Measurements from ENCODE around the gene SCMH1.
A peak's percentile ranks its signal among the peaks of the same experiment; 100 is the strongest.
"Not testable (repeated sequence)": the region's sequence is repeated elsewhere in the genome, so short reads cannot be mapped to it uniquely, and the experiment has no call there.

SCMH1 gene

GRCh38 chr1:41241749-41242341 is at the start of gene SCMH1:
SCMH1 (minus strand) TSS chr1:41242306; CDS start chr1:41186133, 56,173 bp downstream.
- peak; percentile 12 to 25 for DNase-seq (ENCODE audit: low read depth in 2 of 2)

GRCh38 chr1:41291195-41291594 is 49.1 kb upstream of the SCMH1 start:
- DNase-seq (ENCODE audit: low read depth in 2 of 2), result no peak

- no peak for DNase-seq (ENCODE audit: low read depth in 2 of 2)
Measured at GRCh38 chr1:41289196-41289595, 47.1 kb upstream of the SCMH1 start.

GRCh38 chr1:41286992-41287391 is 44.9 kb upstream of the SCMH1 start:
- DNase-seq (ENCODE audit: low read depth in 2 of 2), result no peak

- DNase-seq (ENCODE audit: low read depth in 2 of 2), result no peak
Measured at GRCh38 chr1:41286486-41286885, 44.4 kb upstream of the SCMH1 start.

- no peak for DNase-seq (ENCODE audit: low read depth in 2 of 2)
Measured at GRCh38 chr1:41285818-41286217, 43.7 kb upstream of the SCMH1 start.

GRCh38 chr1:41284121-41284520 is 42.0 kb upstream of the SCMH1 start:
- no peak for DNase-seq (ENCODE audit: low read depth in 2 of 2)

- no peak for DNase-seq (ENCODE audit: low read depth in 2 of 2)
Measured at GRCh38 chr1:41282679-41283317, 40.7 kb upstream of the SCMH1 start.

GRCh38 chr1:41281334-41281733 is 39.2 kb upstream of the SCMH1 start:
- DNase-seq (ENCODE audit: low read depth in 2 of 2), result no peak

- DNase-seq (ENCODE audit: low read depth in 2 of 2), result no peak
Measured at GRCh38 chr1:41280202-41281032, 38.3 kb upstream of the SCMH1 start.

- no peak for DNase-seq (ENCODE audit: low read depth in 2 of 2)
Measured at GRCh38 chr1:41278076-41278475, 36.0 kb upstream of the SCMH1 start.

GRCh38 chr1:41277371-41277975 is 35.4 kb upstream of the SCMH1 start:
- DNase-seq (ENCODE audit: low read depth in 2 of 2), result no peak

- no peak for DNase-seq (ENCODE audit: low read depth in 2 of 2)
Measured at GRCh38 chr1:41275831-41276230, 33.7 kb upstream of the SCMH1 start.

GRCh38 chr1:41274752-41275545 is 32.8 kb upstream of the SCMH1 start:
- no peak for DNase-seq (ENCODE audit: low read depth in 2 of 2)

GRCh38 chr1:41272601-41273000 is 30.5 kb upstream of the SCMH1 start:
- DNase-seq (ENCODE audit: low read depth in 2 of 2), result no peak

GRCh38 chr1:41268154-41268770 is 26.2 kb upstream of the SCMH1 start:
- DNase-seq (ENCODE audit: low read depth in 2 of 2), result peak; percentile 30 to 47

GRCh38 chr1:41261926-41262618 is 20.0 kb upstream of the SCMH1 start:
- DNase-seq (ENCODE audit: low read depth in 2 of 2), result no peak

- no peak for DNase-seq (ENCODE audit: low read depth in 2 of 2)
Measured at GRCh38 chr1:41260768-41261167, 18.7 kb upstream of the SCMH1 start.

- no peak for DNase-seq (ENCODE audit: low read depth in 2 of 2)
Measured at GRCh38 chr1:41259221-41259620, 17.1 kb upstream of the SCMH1 start.

GRCh38 chr1:41255978-41256377 is 13.9 kb upstream of the SCMH1 start:
- DNase-seq (ENCODE audit: low read depth in 2 of 2), result no peak

GRCh38 chr1:41251120-41251519 is 9.0 kb upstream of the SCMH1 start:
- DNase-seq (ENCODE audit: low read depth in 2 of 2), result not testable (repeated sequence)

All from stimulated activated CD8-positive, alpha-beta memory T cell treated with anti-CD3 and anti-CD28 coated beads, Interleukin-7, amount 100 ng/mL, for 1 hour (primary cell).